Gastrocnemius medialis (tissue), 4 donors: ENCODE measurements around the gene ZNF654.
A peak's percentile ranks its signal among the peaks of the same experiment; 100 is the strongest.

Experiments used
- CTCF ChIP-seq, 5 experiments: fragments of 450-650 bp in 3 of 5; fragments of 200-600 bp in 2 of 5; sonication (generic) in 2 of 5; IDR thresholded peaks in 4 of 5; conservative IDR thresholded peaks in 1 of 5; 1 replicate in 4 of 5; 2 replicates in 1 of 5; pipeline ENCODE4 v1.5.1; 2016 to 2019; ENCODE audit warnings: antibody characterized with exemption in 5 of 5, mild to moderate bottlenecking in 3 of 5, moderate library complexity in 3 of 5
- POLR2A ChIP-seq, 2 donors: fragments of 450-650 bp; IDR thresholded peaks; one replicate each; pipeline ENCODE4 v1.6.1; 2017; ENCODE audit warnings: antibody characterized with exemption in 2 of 2, mild to moderate bottlenecking in 2 of 2, moderate library complexity in 2 of 2

GRCh38 chr3:88149509-88150362 is 90.7 kb downstream of the ZNF654 start, which contains the start of gene C3orf38:
- TF ChIP-seq CTCF (IDR thresholded peaks at IDR 0.05 in 4 of 5, conservative IDR thresholded peaks at IDR 0.05 in 1 of 5) (no peak), POLR2A (IDR thresholded peaks at IDR 0.05) (peak; percentile 43 to 56)
